AG08395 (cell line): ENCODE results near the gene CDH18.

Experiments
- DNase-seq: peaks from one replicate; pipeline ENCODE4 v3.0.0; 2012; ENCODE audit warnings: mixed read lengths, low spot score

The CDH18 gene

DNA sequence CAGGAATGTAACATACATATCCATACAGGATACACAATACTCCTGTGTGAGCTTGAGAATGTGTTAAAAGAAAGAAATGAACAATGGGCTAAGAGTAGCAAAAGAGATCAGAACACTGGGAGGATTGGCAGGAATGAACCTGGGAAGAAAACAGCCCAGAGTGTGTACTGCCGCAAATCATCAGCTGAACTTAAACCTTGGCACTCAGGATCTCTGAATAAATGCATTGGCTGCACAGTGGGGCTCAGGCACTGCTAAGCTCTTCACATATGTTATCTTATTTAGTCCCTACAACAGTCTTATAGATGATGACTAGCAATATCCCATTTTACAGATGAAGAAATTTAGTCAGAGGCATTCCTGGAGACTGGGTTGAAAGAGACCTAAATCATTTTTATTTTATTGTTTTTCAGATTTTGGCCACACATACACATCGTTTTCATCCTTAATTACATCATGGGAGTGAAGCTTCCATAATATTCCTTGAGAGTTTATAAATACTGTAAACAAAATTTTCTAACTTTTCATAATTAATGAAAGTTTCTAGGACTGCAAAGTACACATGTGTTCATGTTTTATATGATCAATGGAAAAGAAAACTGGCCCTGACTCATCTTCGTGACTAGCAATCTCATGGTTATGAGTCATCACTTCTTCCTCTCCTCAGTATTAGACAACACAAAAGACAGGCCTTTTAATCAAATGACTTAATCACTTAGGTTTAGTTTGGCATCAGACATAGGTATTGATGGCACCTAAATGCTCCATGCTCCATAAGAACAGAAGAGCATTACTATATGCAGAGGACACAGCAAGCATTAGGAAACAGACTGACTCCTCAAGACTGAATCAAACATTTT, 59.2 kb downstream of the CDH18 start:
- DNase-seq: peak; percentile 1

DNA sequence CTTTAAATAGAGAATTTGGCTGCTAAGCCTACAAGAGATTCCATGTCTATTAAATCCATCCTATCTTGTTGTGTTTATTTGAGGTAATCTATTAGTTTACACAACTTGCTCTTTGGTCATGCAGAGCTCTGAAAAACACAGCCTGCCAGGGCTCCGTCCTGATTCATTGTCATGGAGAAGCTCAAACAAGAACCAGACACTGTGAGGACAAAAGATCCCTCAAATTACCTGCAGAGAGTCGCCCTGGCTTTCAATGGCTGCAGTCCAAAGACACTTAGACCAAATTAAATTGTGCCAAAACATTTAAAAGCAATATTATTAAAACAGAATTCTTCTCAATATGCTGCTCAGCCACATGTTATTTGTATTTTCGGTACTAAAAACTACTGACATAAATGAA, 60.1 kb downstream of the CDH18 start:
- no peak for DNase-seq

- no peak for DNase-seq
Observed at GRCh38 chr5:19927170-19927569, 60.8 kb downstream of the CDH18 start.

DNA sequence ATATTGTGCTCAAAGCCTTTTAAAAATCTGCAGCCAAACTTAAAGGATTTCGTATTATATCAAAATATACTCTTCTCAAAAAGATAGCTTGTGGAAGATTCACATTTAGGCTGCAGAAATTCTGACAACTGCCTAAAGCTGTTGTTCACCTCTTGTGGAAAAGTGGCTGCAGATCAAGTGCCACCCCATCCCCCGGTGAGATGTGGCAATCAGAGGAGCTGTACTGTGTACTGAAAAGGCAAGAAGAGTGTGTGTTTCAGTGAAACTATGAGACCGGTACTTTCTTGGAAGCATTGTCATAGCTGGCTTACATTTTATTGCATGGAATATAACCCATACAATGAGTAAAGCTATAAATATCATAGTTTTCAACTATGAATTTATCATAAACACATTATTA, 64.3 kb downstream of the CDH18 start:
- DNase-seq: no peak

DNA sequence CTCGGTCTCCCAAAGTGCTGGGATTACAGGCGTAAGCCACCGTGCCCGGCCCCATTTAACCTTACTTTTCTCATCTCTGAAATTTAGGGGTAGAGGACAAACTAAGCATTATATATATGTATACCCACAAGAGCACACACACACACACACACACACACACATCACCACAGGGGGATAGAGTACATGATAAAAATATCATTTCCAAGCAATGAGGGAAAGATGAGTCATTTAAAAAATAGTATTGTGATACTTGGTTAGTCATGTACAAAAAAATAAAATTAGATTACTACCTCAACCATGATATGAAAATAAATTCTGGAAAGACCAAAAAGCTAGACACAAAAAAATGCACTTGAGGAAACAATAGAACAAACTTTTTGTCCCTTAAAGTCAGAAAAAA, 67.2 kb downstream of the CDH18 start:
- DNase-seq: no peak

DNA sequence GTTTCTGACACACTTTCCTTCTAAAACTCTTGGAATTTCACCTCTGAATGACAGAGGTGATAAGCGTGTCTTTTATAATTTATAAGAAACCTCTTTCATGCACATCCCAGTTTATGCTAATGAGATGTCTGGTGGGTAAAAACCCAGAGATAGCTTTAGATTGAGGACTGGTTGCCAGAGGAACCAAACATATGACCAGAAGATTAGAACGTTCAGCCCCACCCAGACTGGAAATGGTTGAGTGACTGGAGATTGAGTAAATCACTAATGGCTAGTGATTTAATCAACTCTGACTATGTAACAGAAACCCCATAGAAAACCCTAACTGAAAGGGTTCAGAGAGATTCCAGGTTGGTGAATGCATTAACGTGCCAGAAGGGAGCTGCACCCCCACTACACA, 69.2 kb downstream of the CDH18 start:
- no peak for DNase-seq

DNA sequence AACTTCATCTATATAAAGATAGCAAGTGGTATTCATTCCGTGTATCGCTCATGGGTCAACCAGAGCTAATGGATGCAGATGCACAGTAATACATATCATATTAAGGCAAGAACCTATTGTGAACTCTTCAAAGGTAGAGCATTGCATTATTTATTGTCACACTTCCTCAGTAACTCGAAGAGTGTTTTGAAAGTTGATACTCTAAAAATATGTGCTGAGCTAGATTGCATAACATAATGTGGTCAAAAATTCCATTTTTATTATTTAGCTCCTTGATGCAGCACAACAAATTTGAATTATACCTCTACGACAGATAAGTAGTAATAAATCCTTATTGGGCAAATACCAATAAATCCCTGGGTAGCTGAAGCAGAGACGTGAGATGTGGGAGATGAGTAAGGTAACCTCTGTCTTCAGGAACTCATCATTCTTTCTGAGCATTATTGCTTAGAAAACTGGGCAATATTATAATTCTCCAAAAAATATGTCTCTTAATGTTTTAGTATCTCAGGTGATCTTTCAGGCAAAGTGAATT, 70.3 kb downstream of the CDH18 start:
- DNase-seq: no peak

DNA sequence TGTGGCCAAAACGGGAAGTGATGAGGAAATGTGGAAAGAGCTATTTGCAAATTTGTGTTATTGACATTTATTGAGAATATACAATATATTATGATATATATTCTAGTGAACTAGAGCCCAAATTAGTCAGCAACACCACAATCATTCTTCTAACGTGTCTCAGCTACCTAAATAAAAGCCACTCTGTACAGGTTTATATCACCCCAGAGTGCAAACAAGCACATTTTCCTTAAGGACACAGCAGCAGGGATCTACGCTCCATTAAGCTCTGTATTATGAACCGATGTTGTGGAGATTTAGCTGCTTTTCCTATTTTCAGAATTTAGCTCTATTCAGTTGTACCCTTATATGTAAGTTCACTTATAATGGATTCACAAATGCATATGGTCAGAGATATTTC, 77.9 kb downstream of the CDH18 start:
- DNase-seq: no peak

- DNase-seq: no peak
Observed at GRCh38 chr5:19904766-19905165, 83.2 kb downstream of the CDH18 start.

DNA sequence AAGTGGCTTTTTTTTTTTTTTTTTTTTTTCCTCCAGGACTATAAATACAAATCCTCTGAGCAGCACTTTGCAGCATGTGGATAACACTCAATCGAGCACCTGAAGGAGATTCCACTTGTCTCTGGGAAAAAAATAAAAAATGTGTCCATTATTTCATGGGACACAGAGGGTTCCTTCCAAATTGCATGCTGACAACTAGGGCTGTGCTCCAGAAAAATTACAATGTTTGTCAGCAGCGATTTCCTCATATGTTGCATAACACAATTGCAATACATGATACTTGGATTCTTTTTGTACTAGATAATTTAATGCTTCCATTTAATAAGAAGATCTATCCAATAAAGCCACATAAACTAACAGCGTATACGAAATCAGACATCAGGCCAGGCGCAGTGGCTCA, 84.4 kb downstream of the CDH18 start:
- no peak for DNase-seq

DNA sequence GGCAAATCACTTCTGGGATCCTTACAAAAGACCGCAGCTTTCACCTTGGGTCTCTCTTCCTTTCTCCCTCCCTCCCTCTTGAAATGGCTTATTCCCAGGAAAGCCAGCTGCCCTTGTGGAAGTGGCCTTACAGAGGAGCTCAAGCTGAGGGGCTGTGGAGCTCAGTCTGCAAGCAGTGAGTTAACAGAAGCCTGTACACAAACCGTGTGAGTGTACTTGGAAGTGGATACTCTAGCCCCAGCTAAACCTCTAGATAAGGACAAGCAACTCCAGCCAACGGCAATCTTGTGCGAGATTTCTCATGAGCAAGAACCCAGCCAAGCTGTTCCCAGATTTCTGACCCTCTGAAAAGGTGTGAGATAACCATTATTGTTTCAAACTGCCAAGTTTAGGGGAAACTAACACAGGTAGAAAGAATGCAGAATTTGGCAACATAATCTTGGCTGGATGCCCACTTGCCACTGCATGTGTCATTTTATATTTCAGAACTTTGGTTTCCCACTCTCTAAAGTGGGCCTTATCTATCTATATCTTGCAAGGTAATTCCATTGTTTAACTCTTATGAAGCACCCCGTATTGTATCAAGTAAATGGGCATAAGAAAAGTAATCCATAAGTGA, 85.6 kb downstream of the CDH18 start:
- no peak for DNase-seq

DNA sequence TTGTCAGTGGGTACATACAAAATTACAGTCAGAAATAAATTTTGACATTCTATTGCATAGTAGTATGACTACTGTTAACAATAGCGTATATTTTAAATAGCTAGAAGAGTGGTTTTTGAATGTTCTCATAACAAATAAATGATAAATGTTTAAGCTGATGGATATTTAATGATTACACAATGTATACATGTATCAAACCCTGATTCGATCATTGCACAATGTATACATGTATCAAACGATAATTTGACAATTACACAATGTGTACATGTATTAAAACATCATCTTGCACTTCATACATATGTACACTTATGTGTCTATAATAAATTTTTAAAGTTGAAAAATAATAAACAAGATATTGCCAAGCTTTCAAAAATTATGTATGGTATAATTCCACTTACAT, 87.7 kb downstream of the CDH18 start:
- DNase-seq: no peak

DNA sequence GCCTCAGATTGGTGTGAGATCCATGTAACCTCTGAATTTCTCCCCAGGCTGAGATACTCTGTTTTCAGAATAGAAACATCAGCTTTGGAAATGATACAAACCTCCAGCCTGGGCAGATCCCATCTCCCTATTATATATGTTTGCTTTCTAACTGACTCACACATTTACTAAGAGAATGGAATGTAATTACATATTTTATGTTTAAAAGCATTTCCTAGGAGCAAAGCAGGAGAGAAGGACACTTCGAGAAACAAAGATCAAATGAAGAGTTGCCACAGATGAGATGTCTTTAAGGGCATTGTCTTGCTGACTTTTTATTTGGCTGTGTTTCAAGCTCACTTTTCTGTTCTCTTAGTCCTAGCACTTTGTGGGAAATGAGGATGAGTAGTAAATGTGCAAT, 96.3 kb downstream of the CDH18 start:
- no peak for DNase-seq

DNA sequence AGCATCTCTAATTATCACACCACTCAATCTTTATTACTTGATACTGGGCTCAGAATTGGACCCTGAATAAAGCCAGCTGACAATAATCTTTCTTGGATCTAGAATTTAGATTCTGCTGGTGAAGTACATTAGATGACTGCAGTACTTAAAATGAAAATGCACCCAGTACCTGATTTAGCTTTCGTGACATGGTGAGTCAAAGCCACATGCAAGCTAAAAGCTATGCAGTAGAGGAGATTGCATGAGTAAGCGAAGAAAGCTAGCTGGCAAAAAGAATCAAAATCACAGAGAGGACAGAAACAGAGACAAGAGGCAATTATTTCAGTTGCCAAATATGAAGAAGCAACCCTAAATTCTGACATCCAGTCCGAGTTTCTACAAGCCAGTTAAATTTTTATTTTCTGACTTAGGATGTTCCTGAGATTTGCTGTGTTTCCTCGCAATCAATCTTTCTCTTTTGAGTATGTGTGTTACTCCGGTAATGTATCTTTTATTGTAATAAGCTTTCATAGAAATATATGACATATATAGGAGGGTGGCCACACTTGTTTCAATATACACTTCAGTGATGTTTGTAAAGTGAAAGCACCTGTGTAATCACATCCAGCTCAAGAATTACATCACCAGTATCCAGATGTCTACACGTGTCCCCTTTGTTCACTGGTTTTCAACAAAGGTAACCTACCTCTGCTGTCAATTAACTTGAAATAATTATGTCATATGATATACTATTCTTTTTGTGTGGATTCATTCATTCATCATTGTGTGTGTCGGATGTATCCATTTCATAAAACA, 101.7 kb downstream of the CDH18 start:
- no peak for DNase-seq

DNA sequence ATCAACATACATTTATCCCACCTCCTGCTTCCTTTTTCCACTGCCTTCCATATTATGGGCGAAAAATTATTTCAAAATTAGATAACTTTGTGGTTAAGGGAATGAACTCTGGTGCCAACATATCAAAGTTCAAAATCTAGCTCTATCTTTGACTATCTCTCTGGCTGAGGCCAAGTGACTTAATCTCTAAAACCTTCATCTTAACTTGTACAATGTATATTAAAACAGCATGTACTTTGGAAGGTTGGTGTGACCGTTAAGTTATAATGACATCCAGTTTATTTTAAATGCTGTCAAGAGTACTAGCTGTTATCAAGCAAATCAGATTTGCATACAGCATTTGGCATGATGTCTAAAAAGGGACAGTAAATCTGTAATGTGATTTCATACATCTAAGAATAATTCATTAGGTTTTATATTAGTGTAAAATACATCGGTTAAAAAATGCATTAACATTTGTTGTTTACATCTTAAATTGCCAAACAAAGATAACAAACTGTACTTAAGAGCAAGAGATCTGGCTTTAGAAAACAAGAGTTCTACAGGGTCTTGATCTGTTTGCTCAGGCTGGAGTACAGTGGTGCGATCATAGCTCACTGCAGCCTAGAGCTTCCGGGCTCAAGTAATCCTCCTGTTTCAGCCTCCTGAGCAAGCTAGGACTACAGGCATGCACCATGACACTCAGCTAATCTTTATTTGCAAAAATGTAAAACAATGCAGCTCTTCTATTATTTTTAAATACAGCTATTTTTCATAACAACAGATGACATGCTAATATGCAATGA, 102.8 kb downstream of the CDH18 start:
- no peak for DNase-seq

GRCh38 chr5:19880859-19881436, 107.1 kb downstream of the CDH18 start:
- DNase-seq: no peak

- DNase-seq: no peak
Observed at GRCh38 chr5:19880458-19880857, 107.5 kb downstream of the CDH18 start.

- DNase-seq: no peak
Observed at GRCh38 chr5:19874811-19875210, 113.2 kb downstream of the CDH18 start.

DNA sequence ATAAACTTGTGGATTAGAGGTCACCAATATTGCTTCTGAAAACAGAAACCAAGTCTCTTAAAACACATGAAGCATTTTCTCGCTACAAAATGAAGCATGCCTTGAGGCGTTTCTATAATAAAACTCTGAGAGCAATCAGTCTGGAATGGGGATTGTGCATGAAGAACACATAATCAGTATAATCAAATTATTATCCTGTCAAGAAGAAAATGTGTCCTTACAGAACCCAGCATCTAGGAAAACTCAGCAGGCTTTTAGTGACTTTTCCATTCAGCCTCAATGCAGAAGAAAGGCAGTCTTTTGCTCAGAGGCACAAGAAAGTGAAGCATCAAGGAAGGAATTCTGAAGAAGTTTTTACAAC, 121.9 kb downstream of the CDH18 start:
- no peak for DNase-seq

GRCh38 chr5:19865336-19866089, 122.5 kb downstream of the CDH18 start:
- DNase-seq: no peak

DNA sequence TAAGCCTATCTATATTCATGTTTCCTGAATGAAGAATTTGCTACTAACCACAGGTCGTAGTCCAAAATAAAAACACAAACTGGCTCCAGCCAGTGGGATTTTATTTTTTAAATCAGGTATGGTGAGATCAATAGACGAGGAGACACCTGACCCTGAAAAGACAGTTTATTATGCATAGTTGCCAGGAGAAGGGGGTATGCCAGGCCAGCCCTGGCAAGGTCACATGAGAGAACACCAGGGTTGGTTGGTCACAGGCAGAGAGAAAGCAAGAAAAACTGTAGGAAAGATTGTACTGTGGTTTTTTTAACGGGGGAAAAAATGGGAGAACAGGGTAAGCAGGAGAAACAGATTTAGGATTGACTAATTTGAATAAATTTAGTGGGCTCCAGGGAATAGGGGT, 125.3 kb downstream of the CDH18 start:
- DNase-seq: no peak
